ENCODE results near the gene NBEA.
"Not testable (repeated sequence)": the region's sequence is repeated elsewhere in the genome, so short reads cannot be mapped to it uniquely, and the experiment has no call there.

NBEA gene

GRCh38 chr13:34941835-34942731 lies at the start of gene NBEA:
Gene NBEA, plus strand, starts transcription at chr13:34942270. Its CDS starts 551 bp downstream, at chr13:34942821.
- DNase-seq, result peak; percentile 86

DNA sequence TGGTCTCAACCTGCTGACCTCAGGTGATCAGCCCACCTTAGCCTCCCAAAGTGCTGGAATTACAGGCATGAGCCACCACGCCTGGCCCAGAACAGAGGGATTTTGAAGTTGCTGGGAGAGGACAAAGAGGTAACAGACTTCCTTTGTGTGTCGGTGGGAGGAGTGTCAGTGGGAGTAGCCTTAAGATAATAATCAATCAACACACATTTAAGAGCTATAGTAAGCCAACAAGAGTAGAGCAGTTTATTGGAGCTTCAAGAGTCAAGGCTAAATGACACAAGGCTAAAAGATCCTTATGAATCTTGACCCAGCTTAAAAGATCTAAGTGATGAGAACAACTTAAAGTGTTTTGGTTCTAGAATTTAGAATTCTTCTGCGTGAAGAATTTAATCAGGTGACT lies 47.3 kb upstream of the NBEA start:
- no peak for DNase-seq

- DNase-seq, result no peak
These were observed 44.9 kb upstream of the NBEA start for GRCh38 chr13:34897220-34897619.

DNA sequence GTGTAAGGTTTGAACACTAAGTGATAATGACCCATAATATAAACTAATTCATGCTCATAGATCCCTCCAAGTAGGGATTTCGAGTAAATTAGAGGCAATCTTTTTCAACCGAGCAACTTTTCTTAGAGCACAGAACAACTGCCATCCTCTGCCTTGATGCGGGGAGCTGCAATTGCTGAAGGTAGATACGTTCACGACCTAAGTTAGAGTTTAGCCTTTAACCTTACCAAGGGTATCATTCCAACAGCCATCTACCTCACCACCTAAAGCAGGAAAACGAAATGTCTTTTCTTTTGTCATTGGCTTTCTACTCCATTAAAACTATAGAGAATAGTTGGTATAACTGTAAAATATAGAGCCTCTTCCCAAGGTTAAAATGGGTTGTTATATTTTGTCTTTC lies 42.2 kb upstream of the NBEA start:
- DNase-seq, result no peak

- no peak for DNase-seq
These were observed 41.8 kb upstream of the NBEA start for GRCh38 chr13:34900288-34900739.

GRCh38 chr13:34901572-34901971 lies 40.5 kb upstream of the NBEA start:
- peak; percentile 13 for DNase-seq

DNA sequence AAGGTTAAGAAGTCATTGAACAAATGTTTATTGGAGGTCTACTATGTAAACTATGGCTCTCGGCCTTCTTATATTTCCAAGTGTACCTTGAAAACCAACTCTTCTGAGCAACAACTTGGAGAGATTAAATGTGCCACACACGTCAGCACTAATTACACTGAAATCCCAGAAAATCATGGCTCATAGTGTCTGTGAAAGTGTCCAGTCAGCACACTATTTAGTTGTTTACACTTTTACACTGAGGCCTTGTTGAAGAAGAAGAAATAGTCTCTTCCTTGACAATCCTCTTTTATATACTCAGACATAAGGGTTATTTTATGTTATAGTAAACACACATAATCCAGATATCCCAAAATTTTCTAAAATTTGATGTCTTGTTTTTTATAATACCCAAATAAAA lies 30.9 kb upstream of the NBEA start:
- no peak for DNase-seq

GRCh38 chr13:34913040-34913439 lies 29.0 kb upstream of the NBEA start:
- DNase-seq, result no peak

DNA sequence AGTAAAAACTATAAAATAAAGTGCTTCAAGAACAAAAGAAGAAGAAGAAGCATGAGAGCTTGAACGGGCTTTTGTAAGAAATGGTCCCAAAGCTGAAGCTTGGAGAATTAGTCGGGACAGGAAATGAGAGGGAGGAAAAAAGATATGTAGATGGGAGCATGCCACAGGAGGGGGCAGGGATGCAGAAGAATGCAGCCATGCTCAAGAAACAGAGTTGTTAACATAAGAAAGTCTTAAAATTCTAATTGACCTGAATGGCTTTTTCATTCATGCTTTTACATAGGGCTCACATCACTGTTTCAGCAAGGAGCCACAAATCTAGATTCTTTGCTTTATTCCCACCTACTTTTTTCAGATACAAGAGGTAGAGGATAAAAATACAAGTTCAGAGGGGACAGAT lies 27.7 kb upstream of the NBEA start:
- no peak for DNase-seq

DNA sequence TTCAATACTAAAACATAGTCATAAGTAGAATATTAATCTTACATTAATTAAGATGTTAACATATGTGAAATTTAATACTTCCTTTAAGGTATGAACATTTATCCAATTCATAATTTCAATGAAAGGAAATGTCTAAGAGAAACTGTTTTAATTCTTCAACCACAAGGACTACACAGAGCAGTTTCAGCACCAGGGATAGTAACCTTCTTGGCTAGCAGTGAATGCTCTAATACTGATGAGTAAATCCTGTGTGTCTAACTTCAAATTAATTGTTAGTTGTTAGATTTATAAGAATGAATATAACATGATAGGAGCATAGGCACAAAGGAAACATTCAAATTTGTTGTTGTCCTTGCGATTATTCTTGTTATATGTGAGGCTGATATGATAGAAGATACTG lies 15.6 kb upstream of the NBEA start:
- DNase-seq, result no peak

DNA sequence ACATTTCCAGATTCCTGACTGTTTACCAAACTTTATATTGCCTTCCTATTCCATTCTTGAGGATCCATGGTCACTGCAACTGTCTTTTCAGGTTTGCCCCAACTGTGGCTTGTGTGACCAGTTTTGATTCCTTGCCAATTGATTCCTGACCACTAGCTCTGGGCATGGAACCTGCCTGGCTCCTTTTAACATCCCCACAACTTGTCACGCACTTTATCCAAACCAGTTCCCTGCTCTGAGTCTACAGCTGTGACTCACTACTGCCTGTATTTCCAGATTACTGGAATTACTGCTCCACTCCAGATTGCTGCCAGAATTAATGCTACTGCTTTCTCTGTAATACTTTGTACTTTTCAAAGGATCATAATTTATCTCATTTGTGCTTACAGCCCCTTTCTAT lies 13.4 kb upstream of the NBEA start:
- DNase-seq, result not testable (repeated sequence)

- DNase-seq, result no peak
These were observed 10.5 kb upstream of the NBEA start for GRCh38 chr13:34931572-34931971.

DNA sequence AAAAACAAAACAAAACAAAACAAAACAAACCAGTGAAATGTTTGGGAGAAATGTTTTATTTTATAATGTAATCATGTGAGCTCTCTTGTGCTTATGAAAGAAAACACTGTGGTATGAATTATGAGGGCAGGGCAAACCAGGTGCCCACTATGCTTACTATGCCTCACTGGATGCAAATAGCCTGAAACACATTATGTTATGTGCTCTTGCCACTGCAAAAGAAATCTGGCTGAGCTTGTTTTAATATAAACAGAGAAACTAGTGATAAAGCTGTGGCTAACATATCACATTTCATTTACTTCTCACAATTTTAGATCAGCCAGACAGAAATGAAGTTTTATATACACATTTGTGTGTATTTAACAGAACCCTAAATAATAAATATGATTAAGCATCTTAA lies 8.7 kb upstream of the NBEA start:
- DNase-seq, result peak; percentile 11

- no peak for DNase-seq
These were observed 8.3 kb upstream of the NBEA start for GRCh38 chr13:34933786-34934185.

GRCh38 chr13:34935841-34936240 lies 6.2 kb upstream of the NBEA start:
- no peak for DNase-seq

DNA sequence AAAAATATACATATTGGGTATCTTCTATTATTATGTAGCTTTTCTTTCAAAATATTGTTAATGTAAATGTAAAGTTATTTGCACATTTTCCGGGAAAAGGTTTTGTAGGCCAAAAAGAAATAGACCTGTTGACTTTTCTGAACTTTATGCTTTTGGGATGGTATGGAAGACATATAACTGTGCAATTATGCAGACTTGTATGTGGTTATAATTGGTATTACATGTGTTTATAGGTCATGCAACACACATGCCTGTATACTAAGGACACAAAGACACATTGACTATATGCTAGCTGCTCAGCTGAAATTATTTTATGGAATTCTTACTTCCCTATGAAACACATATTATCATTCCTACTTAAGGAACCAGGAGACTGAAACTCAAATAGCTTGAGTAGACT lies 2.3 kb upstream of the NBEA start:
- DNase-seq, result no peak

GRCh38 chr13:34941436-34941834 lies 635 bp upstream of the NBEA start:
- DNase-seq, result no peak

DNA sequence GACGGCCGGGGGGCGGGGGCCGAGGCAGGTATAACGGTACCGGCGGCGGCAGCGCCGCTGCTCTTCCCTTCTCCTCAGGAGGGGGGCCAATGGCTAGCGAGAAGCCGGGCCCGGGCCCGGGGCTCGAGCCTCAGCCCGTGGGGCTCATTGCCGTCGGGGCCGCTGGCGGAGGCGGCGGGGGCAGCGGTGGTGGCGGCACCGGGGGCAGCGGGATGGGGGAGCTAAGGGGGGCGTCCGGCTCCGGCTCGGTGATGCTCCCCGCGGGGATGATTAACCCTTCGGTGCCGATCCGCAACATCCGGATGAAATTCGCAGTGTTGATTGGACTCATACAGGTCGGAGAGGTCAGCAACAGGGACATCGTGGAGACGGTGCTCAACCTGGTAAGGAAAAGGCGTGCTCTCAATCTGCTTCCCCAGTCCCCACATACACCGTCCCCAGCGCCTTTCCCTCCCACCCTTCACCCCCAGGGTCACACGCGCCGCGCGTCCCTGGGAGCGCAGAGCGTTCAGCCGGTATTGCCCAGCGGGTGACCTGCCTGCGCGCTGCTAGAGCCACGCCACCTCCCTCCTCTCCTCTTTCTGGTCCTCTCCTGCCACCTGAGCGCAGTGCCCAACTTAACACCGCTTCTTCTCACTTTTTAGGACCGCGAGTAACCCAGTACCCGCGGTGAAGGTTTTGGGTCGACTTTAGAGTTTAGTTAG lies 814 bp downstream of the NBEA start:
- peak; percentile 83 for DNase-seq

DNA sequence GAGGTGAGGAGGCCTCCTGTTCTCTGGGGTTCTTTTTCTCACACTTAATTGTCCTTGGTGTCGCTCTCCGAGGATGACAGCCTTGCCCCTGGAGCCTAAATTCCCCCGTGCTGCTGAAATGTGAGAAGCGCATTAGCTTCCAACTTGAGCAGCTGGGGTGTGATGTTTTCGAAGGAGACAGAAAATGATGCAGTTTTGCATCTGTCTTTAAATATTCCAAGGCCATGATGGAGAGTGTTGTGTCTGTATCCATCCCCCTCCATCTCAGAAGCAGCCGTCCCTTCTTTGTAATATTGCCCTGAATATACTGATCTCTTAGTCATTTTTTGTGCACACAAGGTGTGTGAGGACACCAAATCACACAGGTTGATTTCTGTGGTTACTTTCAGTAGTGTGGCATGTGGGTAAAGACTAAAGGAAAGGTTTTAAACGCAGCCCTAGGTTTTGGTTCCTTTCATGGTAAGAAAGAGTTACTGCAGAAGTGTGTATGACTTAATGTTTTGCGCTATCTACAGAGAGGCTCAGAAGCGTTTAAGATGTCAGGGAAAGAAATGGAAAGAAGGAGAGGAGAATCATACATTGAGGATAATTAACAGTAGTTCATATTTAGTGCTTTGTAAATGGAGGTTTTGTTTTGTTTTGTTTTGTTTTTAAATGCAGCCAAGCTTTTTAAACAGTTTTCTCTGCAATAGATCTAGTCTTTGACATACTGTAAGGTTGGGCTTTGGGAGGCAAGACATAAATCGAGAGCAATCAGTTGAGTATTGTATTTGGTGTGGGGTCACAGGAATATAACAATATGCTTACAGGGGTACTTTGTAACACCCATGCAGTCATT lies 1.6 kb downstream of the NBEA start:
- peak; percentile 63 for DNase-seq

DNA sequence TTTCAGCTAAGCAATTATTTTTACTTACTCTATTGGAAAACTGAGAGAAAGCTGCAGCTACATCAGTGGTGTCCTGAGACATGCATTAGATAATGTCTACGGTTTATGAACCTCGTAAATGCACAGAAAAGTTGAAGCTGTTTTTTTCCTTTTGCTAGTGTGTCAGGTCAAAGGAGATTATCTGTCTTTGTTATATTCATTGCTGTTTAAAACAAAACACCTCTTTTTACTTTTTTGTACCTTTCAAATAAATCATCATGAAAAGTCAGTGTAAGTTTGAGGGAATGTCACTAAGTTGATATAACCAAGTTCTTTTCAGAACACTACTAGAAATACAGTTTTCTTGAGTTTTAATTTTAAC lies 2.2 kb downstream of the NBEA start:
- peak; percentile 6 for DNase-seq

- DNase-seq, result peak; percentile 2
These were observed 2.7 kb downstream of the NBEA start for GRCh38 chr13:34944751-34945150.

- peak; percentile 5 for DNase-seq
These were observed 9.5 kb downstream of the NBEA start for GRCh38 chr13:34951528-34951927.

GRCh38 chr13:34959489-34959888 lies 17.4 kb downstream of the NBEA start:
- DNase-seq, result no peak
